NCI-H526 (cell line): ENCODE measurements around the gene TMEM269.

Source experiments
- DNase-seq, 2 experiments: peaks; one replicate each; lab custom pipeline; 2025; lab: John Stamatoyannopoulos, UW

The TMEM269 gene

GRCh38 chr1:42822800-42823392 is 38.1 kb downstream of the TMEM269 start:
- DNase-seq: no peak

- DNase-seq: no peak
Measured at GRCh38 chr1:42824481-42825035, 39.8 kb downstream of the TMEM269 start.

GRCh38 chr1:42825036-42825851 is 40.5 kb downstream of the TMEM269 start:
- no peak for DNase-seq

GRCh38 chr1:42830631-42831030 is 45.8 kb downstream of the TMEM269 start:
- no peak for DNase-seq

GRCh38 chr1:42831273-42831672 is 46.5 kb downstream of the TMEM269 start:
- DNase-seq: no peak

GRCh38 chr1:42832641-42833240 is 48.0 kb downstream of the TMEM269 start:
- no peak for DNase-seq

- DNase-seq: no peak
Measured at GRCh38 chr1:42833981-42834380, 49.2 kb downstream of the TMEM269 start.

GRCh38 chr1:42834803-42835202 is 50.0 kb downstream of the TMEM269 start:
- DNase-seq: no peak

GRCh38 chr1:42835422-42835821 is 50.6 kb downstream of the TMEM269 start:
- DNase-seq: no peak

- no peak for DNase-seq
Measured at GRCh38 chr1:42837709-42838108, 52.9 kb downstream of the TMEM269 start.

- no peak for DNase-seq
Measured at GRCh38 chr1:42838482-42839190, 53.8 kb downstream of the TMEM269 start.

- no peak for DNase-seq
Measured at GRCh38 chr1:42841010-42841409, 56.2 kb downstream of the TMEM269 start.

GRCh38 chr1:42841440-42842147 is 56.8 kb downstream of the TMEM269 start:
- DNase-seq: no peak

- no peak for DNase-seq
Measured at GRCh38 chr1:42844592-42845140, 59.9 kb downstream of the TMEM269 start.

GRCh38 chr1:42845193-42845592 is 60.4 kb downstream of the TMEM269 start:
- no peak for DNase-seq

GRCh38 chr1:42845866-42846256 is 61.1 kb downstream of the TMEM269 start:
- DNase-seq: peak in 1 of 2 experiments; percentile 55

- DNase-seq: peak; percentile 99
Measured at GRCh38 chr1:42846257-42847110, 61.7 kb downstream of the TMEM269 start, which contains the start of gene ZNF691. TSS of gene ZNF691 (plus strand) at chr1:42846613. CDS start at chr1:42849659, 3,046 bp downstream.

GRCh38 chr1:42847111-42847595 is 62.4 kb downstream of the TMEM269 start:
- no peak for DNase-seq

GRCh38 chr1:42847721-42848460 is 63.1 kb downstream of the TMEM269 start:
- no peak for DNase-seq
